Measurements from ENCODE around the gene TAF15. TPM values are rescaled to one million over a fixed set of nuclear protein-coding genes. Genes with fewer than 3 reads are reported as not detected.

The TAF15 gene
- 100 to 1,000 TPM in 1 of 4 donors, 10 to 100 TPM in 3; 48.7 to 111 (median 66.7) TPM for total RNA-seq

GRCh38 chr17:35808962-35809854, at the start of gene TAF15:
Gene TAF15 (plus strand): TSS chr17:35809484. CDS start chr17:35809570, 86 bp downstream.
- Histone ChIP-seq H3K27ac (peak within 1 kb of the TSS; percentile 94 to 99 (median 98)), H3K27me3 (no peaks in the 10 kb centered on the region), H3K4me3 (peak within 1 kb of the TSS; percentile 79 to 94 (median 88)), H3K36me3 (no peaks in the 10 kb centered on the region), H3K4me1 (peaks cover 19 to 56% (median 20%) of the 10 kb centered on the region in 3 donors), H3K9me3 (no peaks in the 10 kb centered on the region)
- intact Hi-C loops (cut with DNase I) = no loop called here
- peak; percentile 56 to 76 (median 68) for TF ChIP-seq CTCF (IDR thresholded peaks at IDR 0.05)
- TF ChIP-seq POLR2A (IDR thresholded peaks at IDR 0.05) = peak in 3 of 4 donors; percentile 90 to 100 (median 97)
- DNase-seq = peak; percentile 86
- 0 to 1% methylated on average over 20 to 28 of the region's 71 CpGs for WGBS, 2 donors

- Histone ChIP-seq H3K9me3 (no peaks in the 10 kb centered on the region), H3K4me1 (peaks cover 5 to 20% (median 14%) of the 10 kb centered on the region in 3 donors), H3K27ac (no peak within 1 kb of the TSS), H3K36me3 (no peaks in the 10 kb centered on the region), H3K27me3 (no peaks in the 10 kb centered on the region), H3K4me3 (no peak within 1 kb of the TSS)
- DNase-seq = no peak
- TF ChIP-seq CTCF (IDR thresholded peaks at IDR 0.05) (no peak), POLR2A (IDR thresholded peaks at IDR 0.05) (no peak)
- whole genome bisulfite sequencing, 2 donors = 83% methylated on average over 1 of the region's 1 CpG; no CpG with 5 or more reads in 1 of the 2 donors
- intact Hi-C loops (cut with DNase I) = no loop called here
Measured at GRCh38 chr17:35760587-35760986, 48.7 kb upstream of the TAF15 start, which contains the start of gene C17orf50. Gene C17orf50 (plus strand): TSS chr17:35760887. CDS start chr17:35760942, 55 bp downstream.

GRCh38 chr17:35761601-35762000, 47.7 kb upstream of the TAF15 start:
- Histone ChIP-seq H3K9me3 (no peaks in the 10 kb centered on the region), H3K4me3 (no peak overlapping the region), H3K36me3 (no peaks in the 10 kb centered on the region), H3K27me3 (no peaks in the 10 kb centered on the region), H3K27ac (no peak overlapping the region), H3K4me1 (peaks cover 5 to 20% (median 14%) of the 10 kb centered on the region in 3 donors)
- intact Hi-C loops (cut with DNase I) = no loop called here
- WGBS, 2 donors = 74% methylated on average over 5 of the region's 5 CpGs
- TF ChIP-seq CTCF (IDR thresholded peaks at IDR 0.05) (no peak), POLR2A (IDR thresholded peaks at IDR 0.05) (no peak)
- DNase-seq = no peak

- intact Hi-C loops (cut with DNase I) = loop anchor here (2.0 kb wide), 1 partner anchor 41 kb away; no protein-coding TSS in a partner anchor
- no peaks in the 10 kb centered on the region for H3K36me3 ChIP-seq
- no peaks in the 10 kb centered on the region for H3K27me3 ChIP-seq
- TF ChIP-seq POLR2A (IDR thresholded peaks at IDR 0.05) = no peak
- no peak for TF ChIP-seq CTCF (IDR thresholded peaks at IDR 0.05)
- DNase-seq = no peak
- 28 to 29% methylated on average over 17 of the region's 17 CpGs for WGBS, 2 donors
- H3K9me3 ChIP-seq = no peaks in the 10 kb centered on the region
- peak overlapping the region; percentile 39 to 72 (median 48) for H3K4me3 ChIP-seq
- H3K27ac ChIP-seq = no peak overlapping the region
- peaks cover 5 to 20% (median 14%) of the 10 kb centered on the region in 3 donors for H3K4me1 ChIP-seq
Measured at GRCh38 chr17:35763767-35764122, 45.5 kb upstream of the TAF15 start.
